GM12878 (cell line): Measurements from ENCODE around the gene NRP1. TPM values are rescaled to one million over a fixed set of nuclear protein-coding genes. Genes with fewer than 3 reads are reported as not detected.

Experiments
- ATAC-seq: fragments of 200-7000 bp; cut with Tn5 transposase; 3 replicates; pipeline ENCODE4 v1.9.1; 2020; ENCODE audit warnings: mild to moderate bottlenecking, moderate library complexity
- BruUV-seq: library from RNA; stranded (reverse); fragments of 400-500 nt; replicated peaks from 2 replicates; lab custom pipeline; 2021; lab: Mats Ljungman, UMichigan
- CTCF ChIA-PET: fragments of 300-600 bp; sonication (Branson Sonifier 250); formaldehyde crosslinking; extraction: SDS; loops from one replicate; lab custom pipeline; 2021; ENCODE audit warnings: inconsistent platforms; lab: Yijun Ruan, JAX
- POLR2A ChIA-PET: fragments of 350-600 bp; formaldehyde crosslinking; extraction: SDS; loops from one replicate; lab custom pipeline; 2021; ENCODE audit warnings: inconsistent platforms; lab: Charles Lee
- RAD21 ChIA-PET: fragments of 300-600 bp; sonication (Branson Sonifier 250); formaldehyde crosslinking; loops from one replicate; lab custom pipeline; 2023; ENCODE audit warnings: antibody characterized with exemption; ENCODE audit not compliant: unreplicated experiment; lab: Charles Lee
- SMC1A ChIA-PET: fragments of 300-600 bp; sonication (Branson Sonifier 250); formaldehyde crosslinking; loops from one replicate; lab custom pipeline; 2023; ENCODE audit not compliant: unreplicated experiment, uncharacterized antibody; lab: Charles Lee
- DNase-seq: peaks from one replicate; pipeline ENCODE4 v3.0.0-alpha.2; 2011; ENCODE audit warnings: low read depth, low spot score
- FAIRE-seq: peaks from 3 replicates; lab custom pipeline; 2011; peaks lifted over from hg19 to GRCh38; lab: Jason Lieb, UNC
- H2AFZ ChIP-seq: 2 replicates; pipeline ENCODE4 v1.6.0; 2011; ENCODE audit warnings: low read depth, low read length, control low read depth; ENCODE audit not compliant: control insufficient read depth
- H3K27ac ChIP-seq: 2 replicates; pipeline ENCODE4 v1.5.1; 2011; ENCODE audit warnings: control low read depth; ENCODE audit not compliant: control insufficient read depth, insufficient read depth
- H3K27me3 ChIP-seq, 2 experiments: replicated peaks in 1 of 2; 2 replicates each; pipeline versions ENCODE4 v1.6.0 to v1.6.1; 2011; ENCODE audit warnings: low read length in 1 of 2; ENCODE audit not compliant: control insufficient read depth in 2 of 2, insufficient read depth in 2 of 2
- H3K36me3 ChIP-seq, 2 experiments: 2 replicates each; pipeline ENCODE4 v1.5.1; 2011; ENCODE audit warnings: low read length in 1 of 2; ENCODE audit not compliant: control insufficient read depth in 2 of 2, insufficient read depth in 2 of 2
- H3K4me1 ChIP-seq: 2 replicates; pipeline ENCODE4 v1.6.1; 2011; ENCODE audit warnings: mild to moderate bottlenecking, low read length, moderate library complexity, mixed read lengths; ENCODE audit not compliant: control insufficient read depth, insufficient read depth
- H3K4me2 ChIP-seq: 2 replicates; pipeline ENCODE4 v1.6.0; 2011; ENCODE audit warnings: control low read depth; ENCODE audit not compliant: control insufficient read depth, insufficient read depth
- H3K4me3 ChIP-seq: fragments of 200-600 bp; sonication (generic); 2 replicates; pipeline ENCODE4 v1.5.1; 2016
- H3K79me2 ChIP-seq: 2 replicates; pipeline ENCODE4 v1.6.0; 2011; ENCODE audit warnings: low read length; ENCODE audit not compliant: control insufficient read depth, insufficient read depth
- H3K9ac ChIP-seq: 2 replicates; pipeline ENCODE4 v1.8.0; 2011; ENCODE audit warnings: low read length, control low read depth, mixed read lengths; ENCODE audit not compliant: control insufficient read depth, insufficient read depth
- H3K9me3 ChIP-seq: replicated peaks from 3 replicates; pipeline ENCODE4 v1.5.1; 2011; ENCODE audit warnings: mild to moderate bottlenecking, low read length; ENCODE audit not compliant: control insufficient read depth, insufficient read depth
- H4K20me1 ChIP-seq: 2 replicates; pipeline ENCODE4 v1.6.0; 2011; ENCODE audit not compliant: control insufficient read depth, insufficient read depth
- CBX5 ChIP-seq: sonication (generic); IDR thresholded peaks from 2 replicates; pipeline ENCODE4 v1.6.1; 2016; ENCODE audit warnings: low read depth, moderate library complexity, mild to moderate bottlenecking, inconsistent platforms
- EZH2 ChIP-seq: IDR thresholded peaks from 2 replicates; pipeline ENCODE4 v1.6.1; 2012; ENCODE audit warnings: low read depth, mild to moderate bottlenecking, control low read depth, inconsistent platforms, low read length, borderline replicate concordance; ENCODE audit not compliant: control insufficient read depth
- HCFC1 ChIP-seq: fragments of 150-350 bp; IDR thresholded peaks from 2 replicates; pipeline ENCODE4 v1.6.1; 2014; ENCODE audit warnings: low read length
- IRF3 ChIP-seq: fragments of 450-650 bp; IDR thresholded peaks from 2 replicates; pipeline ENCODE4 v1.6.1; 2014; ENCODE audit warnings: mild to moderate bottlenecking
- KLF5 ChIP-seq: fragments of 450-650 bp; IDR thresholded peaks from 2 replicates; pipeline ENCODE4 v1.6.1; 2014; ENCODE audit warnings: mild to moderate bottlenecking; ENCODE audit not compliant: partially characterized antibody
- NBN ChIP-seq: fragments of 450-650 bp; IDR thresholded peaks from 2 replicates; pipeline ENCODE4 v1.6.1; 2016
- RFX5 ChIP-seq: IDR thresholded peaks from 2 replicates; pipeline ENCODE4 v1.6.1; 2011; ENCODE audit warnings: low read depth, low read length, improper control_type of control experiment
- SIX5 ChIP-seq: IDR thresholded peaks from 2 replicates; pipeline ENCODE4 v1.6.1; 2011; ENCODE audit warnings: mild to moderate bottlenecking, low read depth, low read length, moderate library complexity; ENCODE audit not compliant: severe bottlenecking
- SRF ChIP-seq, 2 experiments: IDR thresholded peaks; 2 replicates each; pipeline ENCODE4 v1.6.1; 2011; ENCODE audit warnings: low read depth in 2 of 2, low read length in 2 of 2, mild to moderate bottlenecking in 1 of 2, moderate library complexity in 1 of 2
- TBL1XR1 ChIP-seq: IDR thresholded peaks from 2 replicates; pipeline ENCODE4 v1.6.1; 2012; ENCODE audit warnings: low read depth, low read length, improper control_type of control experiment
- ZNF274 ChIP-seq: IDR thresholded peaks from one replicate; pipeline ENCODE4 v1.8.0; 2011; ENCODE audit not compliant: insufficient read length, insufficient read depth
- WGBS: methylation state at CpG from one replicate; pipeline ENCODE4 v1.1.6; 2016; ENCODE audit warnings: low lambda C conversion rate; ENCODE audit not compliant: insufficient replicate concordance, insufficient coverage; ENCODE audit errors: missing lambda C conversion rate; 5-methylcytosine and 5-hydroxymethylcytosine counted together
- in situ Hi-C: fragments of 300-500 bp; cut with MboI; formaldehyde crosslinking; loops from 9 replicates; pipeline ENCODE4 v1.14.3; 2018; ENCODE audit warnings: mixed read lengths
- intact Hi-C: fragments of 100-400 bp; cut with micrococcal nuclease; formaldehyde crosslinking; loops from one replicate; pipeline ENCODE4 v1.14.2; 2022; ENCODE audit not compliant: unreplicated experiment
- polyA plus RNA-seq, 11 experiments: library from polyadenylated mRNA; depleted of rRNA in 4 of 11; unstranded in 6 of 11; stranded (reverse) in 5 of 11; fragments of >200 nt; fragmentation: Nextera tagmentation in 4 of 11; fragmentation: Illumina TruSeq in 1 of 11; extraction: Ambion mirVana in 4 of 11; extraction: Trizol in 1 of 11; gene quantifications; 1 replicate in 1 of 11; 2 replicates in 10 of 11; pipeline versions ENCODE4 v1.2.1 to v1.2.3, GENCODE V29; 2011 to 2016; ENCODE audit warnings: inconsistent platforms in 2 of 11, missing spikeins in 2 of 11, low read depth in 1 of 11
- total RNA-seq, 4 experiments: library from RNA; depleted of rRNA in 3 of 4; stranded (reverse); fragments of >200 nt in 3 of 4; fragmentation: Illumina TruSeq in 1 of 4; extraction: Trizol in 1 of 4; gene quantifications; 2 replicates each; pipeline versions ENCODE4 v1.2.1 to v1.2.3, GENCODE V29; 2013 to 2021
- TF ChIP-seq, protein P1 (sequence below): IDR thresholded peaks from 2 replicates; pipeline ENCODE4 v1.6.1; 2011; ENCODE audit warnings: borderline replicate concordance, low read depth, mild to moderate bottlenecking, moderate library complexity, low read length; ENCODE audit not compliant: insufficient read depth, poor library complexity, severe bottlenecking
- TF ChIP-seq, protein P2 (sequence below): IDR thresholded peaks from 2 replicates; pipeline ENCODE4 v1.6.1; 2011; ENCODE audit warnings: low read depth, mild to moderate bottlenecking, low read length, moderate library complexity, borderline replicate concordance; ENCODE audit errors: extremely low read depth

Gene NRP1
- total and polyA plus RNA-seq, 10 of the 15 experiments (the other 5 are each of a cell fraction or from before 2014, with no cell fraction given), result 0.11 to 12.1 (median 0.52) TPM

DNA sequence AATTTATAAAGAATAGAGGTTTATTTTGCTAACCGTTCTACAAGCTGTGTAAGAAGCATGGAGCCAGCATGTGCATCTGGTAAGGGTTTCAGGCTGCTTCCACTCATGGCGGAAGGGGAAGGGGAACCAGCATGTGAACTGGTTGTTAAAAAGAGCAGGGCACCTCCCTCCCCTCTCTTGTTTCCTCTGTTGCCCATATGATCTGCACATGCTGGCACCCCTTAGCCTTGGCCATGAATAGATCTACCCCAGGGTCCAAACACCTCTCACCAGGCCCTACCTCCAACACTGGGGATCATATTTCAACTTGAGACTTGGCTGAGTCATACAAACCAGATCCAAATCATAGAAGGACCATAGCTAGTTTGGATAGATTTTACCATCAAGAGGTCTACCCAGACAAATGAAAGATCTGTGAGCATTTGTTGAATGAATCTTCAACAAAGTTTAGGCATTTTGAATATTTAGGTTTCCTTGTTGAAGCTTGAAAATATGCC is 36.0 kb upstream of the NRP1 start:
- Histone ChIP-seq H2AFZ (no peak overlapping the region), H3K4me2 (no peak overlapping the region), H3K27ac (no peak overlapping the region), H3K79me2 (no peaks in the 10 kb centered on the region), H3K4me3 (no peak overlapping the region), H3K4me1 (no peaks in the 10 kb centered on the region), H3K36me3 (no peaks in the 10 kb centered on the region), H3K27me3 (no peaks in the 10 kb centered on the region), H4K20me1 (no peaks in the 10 kb centered on the region), H3K9ac (no peak overlapping the region), H3K9me3 (no peaks in the 10 kb centered on the region)
- intact Hi-C loops (no loop called here), in situ Hi-C loops (no loop called here)
- SMC1A ChIA-PET, result interaction anchor here (0.5 to 1.7 kb wide), 5 partner anchors 10 to 439 kb away, joined by 3 to 6 read pairs (median 4); no protein-coding TSS in a partner anchor
- POLR2A ChIA-PET, result no interaction called here
- DNase-seq (no peak), FAIRE-seq (no peak), ATAC-seq (no peak)
- BruUV-seq, result no TSS peak
- TF ChIP-seq, protein P1, sequence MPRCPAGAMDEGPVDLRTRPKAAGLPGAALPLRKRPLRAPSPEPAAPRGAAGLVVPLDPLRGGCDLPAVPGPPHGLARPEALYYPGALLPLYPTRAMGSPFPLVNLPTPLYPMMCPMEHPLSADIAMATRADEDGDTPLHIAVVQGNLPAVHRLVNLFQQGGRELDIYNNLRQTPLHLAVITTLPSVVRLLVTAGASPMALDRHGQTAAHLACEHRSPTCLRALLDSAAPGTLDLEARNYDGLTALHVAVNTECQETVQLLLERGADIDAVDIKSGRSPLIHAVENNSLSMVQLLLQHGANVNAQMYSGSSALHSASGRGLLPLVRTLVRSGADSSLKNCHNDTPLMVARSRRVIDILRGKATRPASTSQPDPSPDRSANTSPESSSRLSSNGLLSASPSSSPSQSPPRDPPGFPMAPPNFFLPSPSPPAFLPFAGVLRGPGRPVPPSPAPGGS, result no peak
- WGBS, result 58% methylated on average over 2 of the region's 2 CpGs
- CTCF ChIA-PET, result no interaction called here
- RAD21 ChIA-PET, result no interaction called here

DNA sequence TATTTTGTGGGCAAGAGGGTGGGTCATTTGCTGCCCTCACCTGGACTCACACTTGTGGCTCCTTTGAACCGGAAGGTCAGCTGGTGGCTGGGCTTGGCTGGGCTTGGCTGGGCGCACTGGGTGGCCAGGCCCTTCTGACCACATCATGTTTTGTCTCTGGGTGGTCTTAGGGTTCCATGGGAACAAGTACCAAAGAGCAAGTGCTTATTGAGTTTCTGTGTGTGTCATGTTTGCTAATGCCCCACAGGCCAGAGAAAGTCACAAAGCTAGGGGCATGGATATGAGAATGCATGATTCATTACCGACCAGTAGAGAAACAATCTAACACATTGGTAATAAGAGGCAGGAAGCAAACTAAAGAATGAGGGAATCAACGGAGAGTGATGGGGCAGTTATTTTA is 33.6 kb upstream of the NRP1 start:
- Histone ChIP-seq H2AFZ (no peak overlapping the region), H3K4me3 (no peak overlapping the region), H3K79me2 (no peaks in the 10 kb centered on the region), H3K9me3 (no peaks in the 10 kb centered on the region), H3K4me2 (no peak overlapping the region), H3K4me1 (no peaks in the 10 kb centered on the region), H3K9ac (no peak overlapping the region), H3K27me3 (no peaks in the 10 kb centered on the region)
- WGBS, result 31% methylated on average over 4 of the region's 4 CpGs
- CTCF ChIA-PET, result no interaction called here
- intact Hi-C loops, result no loop called here
- no peak for TF ChIP-seq KLF5
- TF ChIP-seq SIX5, result no peak
- no peak for TF ChIP-seq SRF (IDR thresholded peaks at IDR 0.05; ENCODE audit: low read depth in 2 of 2, low read length in 2 of 2)
- TF ChIP-seq RFX5, result no peak
- no peak for TF ChIP-seq HCFC1
- TF ChIP-seq CBX5, result no peak
- TF ChIP-seq EZH2, result no peak
- TF ChIP-seq, protein P2, sequence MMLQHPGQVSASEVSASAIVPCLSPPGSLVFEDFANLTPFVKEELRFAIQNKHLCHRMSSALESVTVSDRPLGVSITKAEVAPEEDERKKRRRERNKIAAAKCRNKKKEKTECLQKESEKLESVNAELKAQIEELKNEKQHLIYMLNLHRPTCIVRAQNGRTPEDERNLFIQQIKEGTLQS, result no peak
- no peak for TF ChIP-seq ZNF274
- TF ChIP-seq NBN, result no peak
- TF ChIP-seq TBL1XR1, result no peak
- no peak for TF ChIP-seq IRF3
- TF ChIP-seq, all 136 proteins: peak for 0
- BruUV-seq, result no TSS peak
- Histone ChIP-seq H3K36me3 (no peaks in the 10 kb centered on the region), H3K27ac (no peak overlapping the region), H4K20me1 (no peaks in the 10 kb centered on the region)
- DNase-seq (no peak), FAIRE-seq (no peak), ATAC-seq (no peak)
- in situ Hi-C loops, result no loop called here
- POLR2A ChIA-PET, result no interaction called here
- RAD21 ChIA-PET, result no interaction called here
- SMC1A ChIA-PET, result no interaction called here
